Central memory CD8-positive, alpha-beta T cell (primary cell): ENCODE data around the gene EFCAB8.

Experiments used
- ATAC-seq: fragments of 150-1000 bp; cut with Tn5 transposase; replicated peaks from 2 replicates; pipeline ENCODE4 v1.10.0; 2022; ENCODE audit warnings: mild to moderate bottlenecking, moderate FRiP score, moderate number of reproducible peaks; ENCODE audit not compliant: poor library complexity, severe bottlenecking; ENCODE audit errors: extremely low read depth
- DNase-seq, 2 donors: peaks; one replicate each; pipeline ENCODE4 v3.0.0; 2021; ENCODE audit warnings: low spot score in 2 of 2
- H3K27ac Mint-ChIP-seq: one replicate; pipeline ENCODE4 v1.8.0; 2022; ENCODE audit warnings: low read depth, mild to moderate bottlenecking, moderate library complexity, mixed read lengths
- H3K27me3 Mint-ChIP-seq: one replicate; pipeline ENCODE4 v1.8.0; 2022; ENCODE audit warnings: mixed read lengths
- H3K36me3 Mint-ChIP-seq: one replicate; pipeline ENCODE4 v1.8.0; 2022; ENCODE audit warnings: mild to moderate bottlenecking, moderate library complexity, mixed read lengths; ENCODE audit not compliant: insufficient read depth
- H3K4me1 Mint-ChIP-seq: one replicate; pipeline ENCODE4 v1.8.0; 2022; ENCODE audit warnings: mixed read lengths
- H3K4me3 Mint-ChIP-seq: one replicate; pipeline ENCODE4 v1.8.0; 2022; ENCODE audit warnings: mild to moderate bottlenecking, moderate library complexity, mixed read lengths
- H3K9me3 Mint-ChIP-seq: one replicate; pipeline ENCODE4 v1.8.0; 2022; ENCODE audit warnings: mixed read lengths

Gene EFCAB8

DNA sequence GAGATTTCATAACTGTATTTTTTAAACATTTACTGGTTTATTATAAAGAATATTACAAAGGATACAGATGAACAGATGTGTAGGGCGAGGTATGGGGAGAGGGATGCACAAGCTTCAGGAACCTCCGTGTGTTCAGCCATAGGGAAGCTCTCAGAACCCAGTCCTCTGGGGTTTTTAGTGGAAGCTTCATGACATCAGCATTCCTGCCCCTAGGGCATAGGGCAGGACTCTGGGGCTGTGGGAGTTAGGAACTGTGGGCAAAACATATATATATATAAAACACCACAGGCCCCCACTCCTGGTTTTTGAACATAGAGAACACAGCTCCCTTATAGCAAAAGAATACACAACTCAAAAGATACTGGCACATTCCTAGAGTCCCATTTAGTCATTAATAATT is 21.9 kb downstream of the EFCAB8 start:
- no peak for ATAC-seq
- Mint-ChIP-seq H3K4me3 (no peak overlapping the region), H3K27ac (no peak overlapping the region), H3K4me1 (no peaks in the 10 kb centered on the region), H3K27me3 (no peaks in the 10 kb centered on the region), H3K9me3 (no peaks in the 10 kb centered on the region), H3K36me3 (no peaks in the 10 kb centered on the region)
- DNase-seq: no peak

DNA sequence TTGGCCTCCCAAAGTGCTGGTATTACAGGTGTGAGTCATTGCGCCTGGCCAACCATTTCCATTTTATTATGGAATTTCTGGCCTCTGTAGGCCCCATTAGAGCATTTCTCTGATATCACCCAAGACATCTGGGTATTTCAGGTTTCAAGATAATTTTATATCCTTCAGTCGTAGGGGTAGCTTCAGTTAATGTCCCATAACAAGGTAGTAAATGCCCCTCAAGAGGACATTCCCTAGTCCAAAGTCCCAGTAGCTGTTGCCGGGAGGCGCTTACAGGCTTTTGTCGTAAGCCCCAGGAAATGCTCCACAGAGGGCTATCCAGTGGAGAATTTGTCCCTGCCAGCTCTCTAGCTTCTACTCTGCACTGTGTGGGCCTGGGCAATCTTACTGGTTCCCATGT is 24.4 kb downstream of the EFCAB8 start:
- no peaks in the 10 kb centered on the region for H3K9me3 Mint-ChIP-seq
- no peak overlapping the region for H3K4me3 Mint-ChIP-seq
- no peak for ATAC-seq
- H3K4me1 Mint-ChIP-seq: no peaks in the 10 kb centered on the region
- H3K27ac Mint-ChIP-seq: no peak overlapping the region
- H3K36me3 Mint-ChIP-seq: peaks cover 1% of the 10 kb centered on the region
- H3K27me3 Mint-ChIP-seq: no peaks in the 10 kb centered on the region
- DNase-seq: no peak

DNA sequence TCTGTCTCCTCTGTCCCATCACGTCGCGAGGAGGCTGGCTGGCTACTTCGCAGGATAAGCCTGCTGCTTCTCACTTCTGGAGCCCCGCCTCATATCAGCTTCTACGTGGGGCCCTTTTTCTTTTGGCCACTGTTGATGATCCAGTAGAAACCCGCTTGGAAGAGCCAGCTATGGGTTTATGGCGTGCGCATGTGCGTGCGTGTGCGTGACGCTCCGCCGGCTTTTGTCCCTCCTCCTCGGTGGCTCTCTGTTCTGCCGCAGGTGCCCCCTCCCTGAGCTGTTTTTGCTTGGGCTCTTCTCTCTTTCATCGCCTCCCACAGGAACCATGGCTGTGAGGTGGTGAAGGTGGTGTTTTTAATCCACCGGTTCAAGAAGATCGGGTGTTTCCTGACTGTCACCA is 26.5 kb downstream of the EFCAB8 start:
- no peak for ATAC-seq
- no peak overlapping the region for H3K27ac Mint-ChIP-seq

DNA sequence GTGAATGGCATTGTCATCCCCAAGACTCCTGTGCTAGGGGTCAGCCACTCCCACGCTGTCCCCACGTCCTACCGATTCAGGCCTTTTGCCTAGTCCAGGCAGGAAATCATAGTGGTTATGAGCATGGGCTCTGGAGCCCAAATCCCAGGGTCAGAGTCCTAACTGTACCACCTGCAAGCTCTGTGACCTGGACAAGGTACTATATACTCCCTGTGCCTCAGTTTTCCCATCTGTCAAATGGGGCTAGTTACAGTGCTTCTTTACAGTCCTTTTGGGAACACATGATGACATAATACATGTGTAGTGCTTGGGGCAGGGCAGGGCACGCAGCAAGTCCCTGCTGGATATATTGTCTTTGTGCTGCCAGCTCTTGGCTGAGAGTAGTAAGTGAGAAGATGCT is 27.2 kb downstream of the EFCAB8 start:
- H3K27ac Mint-ChIP-seq: no peak overlapping the region
- no peak overlapping the region for H3K4me3 Mint-ChIP-seq

More for the DNA sequence above, 26.5 kb downstream of the EFCAB8 start:
- peaks cover 1% of the 10 kb centered on the region for H3K36me3 Mint-ChIP-seq
- DNase-seq: no peak
- no peaks in the 10 kb centered on the region for H3K4me1 Mint-ChIP-seq
- H3K4me3 Mint-ChIP-seq: no peak overlapping the region
- no peaks in the 10 kb centered on the region for H3K9me3 Mint-ChIP-seq
- no peaks in the 10 kb centered on the region for H3K27me3 Mint-ChIP-seq

DNA sequence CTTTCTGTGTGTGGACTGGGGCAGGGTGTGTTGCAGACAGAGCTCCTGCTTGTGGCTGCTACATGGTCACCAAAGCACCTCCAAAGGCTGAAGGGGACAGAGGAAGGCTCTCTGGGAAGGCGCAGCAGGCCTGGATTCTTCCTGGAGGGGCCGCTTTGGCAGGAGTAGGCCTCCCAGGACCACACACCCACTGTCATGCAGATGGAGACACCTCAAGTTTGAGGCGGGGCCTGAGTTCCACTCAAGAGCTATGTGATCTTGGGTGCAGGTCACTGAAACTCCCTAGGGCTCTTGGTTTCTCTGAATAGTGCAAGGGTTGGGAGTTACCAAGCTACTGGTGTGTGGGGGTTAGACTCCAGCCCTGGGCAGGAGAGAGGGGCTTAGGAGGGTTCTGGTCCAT is 27.9 kb downstream of the EFCAB8 start:
- no peaks in the 10 kb centered on the region for H3K4me1 Mint-ChIP-seq
- no peak overlapping the region for H3K4me3 Mint-ChIP-seq
- H3K27me3 Mint-ChIP-seq: no peaks in the 10 kb centered on the region
- no peak overlapping the region for H3K27ac Mint-ChIP-seq
- peaks cover 1% of the 10 kb centered on the region for H3K36me3 Mint-ChIP-seq
- H3K9me3 Mint-ChIP-seq: no peaks in the 10 kb centered on the region
- DNase-seq: no peak
- no peak for ATAC-seq

More for the DNA sequence above, 27.2 kb downstream of the EFCAB8 start:
- Mint-ChIP-seq H3K4me1 (no peaks in the 10 kb centered on the region), H3K27me3 (no peaks in the 10 kb centered on the region), H3K9me3 (no peaks in the 10 kb centered on the region), H3K36me3 (peaks cover 1% of the 10 kb centered on the region)
- ATAC-seq (no peak), DNase-seq (no peak)

DNA sequence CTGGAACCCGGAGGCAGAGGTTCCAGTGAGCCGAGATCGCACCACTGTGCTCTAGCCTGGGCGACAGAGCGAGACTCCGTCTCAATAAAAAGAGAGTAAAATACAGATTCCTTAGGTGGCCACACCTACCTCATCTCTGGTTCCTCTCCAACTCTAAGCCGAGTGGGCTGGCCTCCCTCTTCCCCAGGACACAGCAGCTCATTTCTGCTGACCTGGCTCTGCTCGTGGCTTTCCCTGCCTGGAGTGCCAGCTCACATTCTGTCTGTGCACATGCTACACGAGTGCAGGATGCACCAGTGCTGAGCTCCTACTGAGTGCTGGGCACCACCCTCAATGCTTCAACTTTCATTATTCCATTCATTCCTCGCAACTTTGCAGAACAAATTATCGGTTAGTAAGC is 28.8 kb downstream of the EFCAB8 start:
- H3K36me3 Mint-ChIP-seq: peaks cover 1% of the 10 kb centered on the region
- ATAC-seq (no peak), DNase-seq (no peak)
- no peaks in the 10 kb centered on the region for H3K9me3 Mint-ChIP-seq
- H3K4me1 Mint-ChIP-seq: no peaks in the 10 kb centered on the region
- no peak overlapping the region for H3K27ac Mint-ChIP-seq
- H3K27me3 Mint-ChIP-seq: no peaks in the 10 kb centered on the region
- no peak overlapping the region for H3K4me3 Mint-ChIP-seq

DNA sequence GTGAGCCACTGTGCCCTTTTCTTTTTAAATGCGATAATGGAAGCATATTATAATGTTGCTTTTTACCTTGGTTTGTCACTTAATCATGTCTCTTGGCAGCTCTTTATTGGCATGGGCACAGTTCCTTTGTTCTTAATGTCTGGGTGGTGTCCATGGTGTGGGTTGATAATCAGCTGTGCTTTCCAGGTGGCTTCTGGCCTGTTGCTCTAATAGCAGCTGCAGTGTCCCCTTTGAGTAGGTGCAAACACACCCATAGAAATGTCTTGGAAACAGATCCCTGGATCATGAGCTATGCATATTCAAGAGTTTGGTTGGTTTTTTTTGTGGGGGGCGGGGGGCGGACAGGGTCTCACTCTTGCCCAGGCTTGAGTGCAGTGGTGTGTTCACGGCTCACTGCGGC is 29.9 kb downstream of the EFCAB8 start:
- Mint-ChIP-seq H3K4me1 (no peaks in the 10 kb centered on the region), H3K27ac (peak overlapping the region; percentile 75), H3K27me3 (no peaks in the 10 kb centered on the region), H3K9me3 (no peaks in the 10 kb centered on the region), H3K4me3 (no peak overlapping the region), H3K36me3 (peaks cover 1% of the 10 kb centered on the region)
- no peak for DNase-seq
- ATAC-seq: no peak

DNA sequence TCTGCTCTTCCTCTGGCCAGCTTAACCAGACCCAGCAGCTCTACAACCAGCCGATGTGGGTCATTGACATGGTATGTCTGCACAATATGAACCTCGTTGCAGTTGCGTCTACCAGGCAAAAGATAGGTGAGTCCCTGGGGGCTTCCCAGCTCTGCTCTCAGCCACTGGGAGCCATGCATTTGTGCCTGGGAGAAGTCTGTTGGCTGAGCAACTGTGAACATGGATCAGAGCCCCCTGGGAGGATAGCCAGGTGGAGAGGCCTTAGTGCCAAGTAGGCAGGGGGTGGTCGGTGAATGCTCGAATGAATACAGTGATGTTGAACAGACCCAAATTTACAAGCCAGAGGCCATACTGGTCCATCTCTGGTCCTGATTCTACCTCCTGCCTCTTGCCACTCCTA is 30.6 kb downstream of the EFCAB8 start:
- DNase-seq (no peak), ATAC-seq (no peak)
- Mint-ChIP-seq H3K9me3 (no peaks in the 10 kb centered on the region), H3K4me3 (no peak overlapping the region), H3K36me3 (peaks cover 1% of the 10 kb centered on the region), H3K4me1 (no peaks in the 10 kb centered on the region), H3K27ac (no peak overlapping the region), H3K27me3 (no peaks in the 10 kb centered on the region)

DNA sequence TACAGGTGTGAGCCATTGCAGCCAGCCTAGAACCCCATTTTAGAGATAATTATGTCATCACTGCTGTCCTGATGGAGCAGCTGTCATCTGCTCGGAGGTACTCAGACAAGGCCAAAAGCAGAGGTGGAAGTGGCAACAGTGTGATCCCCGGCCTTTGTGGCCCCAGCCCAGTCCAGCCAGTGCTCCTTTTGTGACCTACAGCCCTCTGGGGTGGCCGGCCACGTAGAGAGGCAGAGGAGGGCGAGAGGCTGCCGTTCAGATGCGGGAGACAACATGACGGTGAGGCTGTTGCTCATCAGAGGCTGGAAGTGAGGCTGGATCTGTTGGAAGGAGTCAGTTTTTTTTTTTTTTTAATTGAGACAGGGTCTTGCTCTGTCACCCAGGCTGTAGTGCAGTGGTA is 32.8 kb downstream of the EFCAB8 start:
- H3K9me3 Mint-ChIP-seq: no peaks in the 10 kb centered on the region
- DNase-seq (no peak), ATAC-seq (no peak)
- no peaks in the 10 kb centered on the region for H3K27me3 Mint-ChIP-seq
- H3K36me3 Mint-ChIP-seq: peaks cover 1% of the 10 kb centered on the region
- H3K27ac Mint-ChIP-seq: no peak overlapping the region
- H3K4me3 Mint-ChIP-seq: no peak overlapping the region
- no peaks in the 10 kb centered on the region for H3K4me1 Mint-ChIP-seq

DNA sequence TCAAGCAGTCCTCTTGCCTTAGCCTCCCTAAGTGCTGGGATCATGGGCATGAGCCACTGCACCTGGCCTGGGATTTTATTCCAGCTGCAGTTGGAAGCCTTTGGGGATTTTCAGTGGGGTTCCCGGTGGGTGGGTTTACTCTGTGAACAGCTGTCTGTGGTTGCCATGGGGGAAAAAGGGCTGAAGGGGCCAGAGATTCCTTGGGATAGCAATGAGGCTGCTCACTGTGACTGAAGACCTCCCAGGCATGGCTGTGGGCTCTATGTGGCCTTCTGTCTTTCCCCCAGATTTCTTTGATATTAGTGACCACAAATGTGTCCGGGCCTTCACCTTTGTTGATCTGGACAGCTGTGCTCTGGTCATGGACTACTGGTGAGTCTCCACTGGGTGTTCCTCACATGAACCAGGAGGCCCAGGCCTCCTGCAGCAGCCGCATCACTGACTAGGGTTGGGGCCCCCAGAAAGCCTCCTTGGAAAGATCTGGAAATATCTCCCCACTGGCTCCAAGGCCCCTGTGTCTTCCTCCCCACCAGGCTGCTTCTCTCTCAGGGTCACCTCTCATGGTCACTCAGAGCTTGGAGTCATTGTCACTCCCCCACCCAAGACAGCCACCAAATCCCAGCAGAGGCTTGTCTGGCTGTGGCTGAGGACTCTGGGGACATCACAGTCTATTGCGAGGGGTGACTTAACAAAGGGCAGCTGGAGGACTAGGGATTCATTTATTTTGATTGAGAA is 33.4 kb downstream of the EFCAB8 start:
- H3K9me3 Mint-ChIP-seq: no peaks in the 10 kb centered on the region
- H3K27me3 Mint-ChIP-seq: no peaks in the 10 kb centered on the region
- DNase-seq (no peak), ATAC-seq (no peak)
- H3K27ac Mint-ChIP-seq: peak overlapping the region; percentile 11
- H3K36me3 Mint-ChIP-seq: peaks cover 1% of the 10 kb centered on the region
- no peak overlapping the region for H3K4me3 Mint-ChIP-seq
- no peaks in the 10 kb centered on the region for H3K4me1 Mint-ChIP-seq

DNA sequence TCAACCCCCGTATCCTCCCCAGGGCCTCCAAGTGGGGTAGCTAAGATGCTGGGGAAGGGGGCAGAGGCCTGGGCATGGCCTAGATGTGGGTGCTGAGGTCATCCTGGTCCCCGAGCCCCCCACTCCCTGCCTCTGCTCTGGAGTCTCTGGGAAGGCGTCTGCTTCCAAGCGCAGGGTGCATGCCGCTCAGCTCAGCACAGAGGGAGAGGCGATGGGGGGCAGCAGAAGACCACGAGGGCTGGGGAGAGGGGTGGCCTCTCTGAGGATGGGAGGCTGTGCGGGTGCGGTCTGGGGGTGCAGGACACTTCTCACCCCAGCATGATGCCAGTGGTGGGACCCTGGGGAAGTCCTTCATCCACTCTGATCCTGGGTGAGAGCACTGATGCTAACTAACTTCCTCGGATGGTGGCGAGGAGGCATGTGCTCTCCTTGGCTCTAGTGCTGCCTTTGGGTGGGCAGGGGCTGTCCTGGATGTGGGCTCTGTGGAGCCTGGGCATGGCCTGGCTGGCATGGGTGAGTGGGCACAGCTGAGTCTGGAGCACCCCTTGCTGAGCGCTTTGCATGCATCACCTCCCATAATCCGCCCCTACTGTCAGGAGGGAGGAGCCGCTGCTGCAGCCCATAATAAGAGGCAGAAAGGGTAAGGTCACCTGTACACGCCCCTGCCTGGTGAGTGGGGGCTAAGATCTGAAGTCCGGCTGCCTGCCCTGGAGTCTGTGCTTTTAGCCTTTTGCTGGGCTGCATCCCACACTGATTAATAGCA is 34.7 kb downstream of the EFCAB8 start:
- Mint-ChIP-seq H3K4me3 (no peak overlapping the region), H3K27ac (no peak overlapping the region), H3K9me3 (no peaks in the 10 kb centered on the region), H3K36me3 (no peaks in the 10 kb centered on the region), H3K4me1 (no peaks in the 10 kb centered on the region), H3K27me3 (no peaks in the 10 kb centered on the region)
- ATAC-seq (no peak), DNase-seq (no peak)

DNA sequence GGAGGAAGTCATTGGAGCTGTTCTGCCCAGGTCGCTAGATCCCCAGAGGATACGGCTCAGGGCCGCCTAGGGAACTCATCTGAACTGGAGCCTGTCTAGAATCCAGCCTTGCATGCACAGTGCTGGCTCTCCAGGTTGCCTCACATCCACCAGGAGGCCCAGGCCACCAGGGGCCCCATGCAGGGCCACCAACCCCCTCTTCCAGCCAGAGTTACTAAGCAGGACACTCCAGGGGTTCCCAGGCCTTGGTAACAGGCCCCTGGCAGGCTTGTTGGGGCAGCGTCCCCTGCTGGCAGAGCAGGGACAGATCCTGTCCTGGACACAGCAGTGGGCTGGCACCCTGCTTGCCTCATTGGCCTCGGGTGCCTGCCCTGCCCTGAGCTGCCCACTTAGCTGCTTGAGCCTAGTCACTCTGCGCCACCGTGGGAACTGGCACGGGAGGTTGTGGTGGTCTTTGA is 35.3 kb downstream of the EFCAB8 start:
- Mint-ChIP-seq H3K9me3 (no peaks in the 10 kb centered on the region), H3K27me3 (no peaks in the 10 kb centered on the region), H3K27ac (no peak overlapping the region), H3K36me3 (no peaks in the 10 kb centered on the region), H3K4me3 (no peak overlapping the region), H3K4me1 (no peaks in the 10 kb centered on the region)
- DNase-seq (no peak), ATAC-seq (no peak)

DNA sequence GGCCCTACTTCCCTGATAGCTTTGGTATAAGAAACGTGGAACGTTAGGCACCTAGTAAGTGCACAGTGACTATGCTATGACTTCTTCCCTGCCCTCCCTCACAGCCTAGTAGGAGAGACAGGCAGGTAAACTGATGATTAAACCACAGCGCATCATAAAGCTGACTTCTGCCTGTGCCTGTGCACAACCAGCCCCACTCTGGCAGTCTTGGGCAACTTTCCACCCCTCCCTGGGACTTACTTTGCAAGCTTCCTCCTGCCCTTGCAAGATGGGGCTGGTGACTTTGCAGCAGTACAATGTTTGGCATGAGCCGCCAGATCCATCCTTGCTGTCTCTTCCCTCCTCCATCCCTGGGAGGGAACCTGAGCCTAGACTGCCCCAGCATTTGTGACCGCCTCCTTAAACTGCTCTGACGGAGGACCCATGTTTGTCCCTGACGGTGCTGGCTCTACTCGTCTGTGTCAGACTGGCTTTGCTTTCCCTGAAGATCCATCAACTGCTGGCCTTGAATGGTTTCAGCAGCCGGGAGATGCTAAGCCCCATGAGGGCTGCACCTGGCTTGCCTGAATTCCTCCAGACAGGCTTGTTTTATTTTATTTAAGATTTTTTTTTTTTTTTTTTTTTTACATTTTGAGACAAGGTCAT is 36.1 kb downstream of the EFCAB8 start:
- DNase-seq: no peak
- no peaks in the 10 kb centered on the region for H3K4me1 Mint-ChIP-seq
- H3K27me3 Mint-ChIP-seq: no peaks in the 10 kb centered on the region
- ATAC-seq: no peak
- H3K36me3 Mint-ChIP-seq: no peaks in the 10 kb centered on the region
- H3K27ac Mint-ChIP-seq: no peak overlapping the region
- no peaks in the 10 kb centered on the region for H3K9me3 Mint-ChIP-seq
- no peak overlapping the region for H3K4me3 Mint-ChIP-seq
